CD14-positive monocyte (primary cell): ENCODE results near the gene TM4SF1. TPM values are rescaled to one million over a fixed set of nuclear protein-coding genes. Genes with fewer than 3 reads are reported as not detected.
A peak's percentile ranks its signal among the peaks of the same experiment; 100 is the strongest.

ENCODE experiments used
- DNase-seq, 3 donors: peaks; one replicate each; pipeline ENCODE4 v3.0.0-alpha.2; 2011 to 2022
- H2AFZ ChIP-seq: 2 replicates; pipeline ENCODE4 v1.6.0; 2012; ENCODE audit warnings: mild to moderate bottlenecking, low read depth, low read length, inconsistent platforms; ENCODE audit not compliant: insufficient read depth, poor library complexity, severe bottlenecking
- H3K27ac ChIP-seq, 2 donors: 1 replicate in 1 of 2; 2 replicates in 1 of 2; pipeline ENCODE4 v1.5.1; 2012 to 2013; ENCODE audit warnings: low read length in 2 of 2, control low read depth in 1 of 2, inconsistent platforms in 1 of 2, low read depth in 1 of 2, mild to moderate bottlenecking in 1 of 2
- H3K27me3 ChIP-seq, 2 donors: one replicate each; pipeline versions ENCODE4 v1.6.0 to v1.6.1; 2011 to 2013; ENCODE audit warnings: low read length in 2 of 2; ENCODE audit not compliant: control insufficient read depth in 2 of 2, insufficient read depth in 2 of 2
- H3K36me3 ChIP-seq, 2 donors: replicated peaks in 1 of 2; 1 replicate in 1 of 2; 2 replicates in 1 of 2; pipeline versions ENCODE4 v1.5.1 to v1.6.1; 2012 to 2013; ENCODE audit warnings: low read length in 2 of 2, control low read depth in 1 of 2, inconsistent platforms in 1 of 2, mild to moderate bottlenecking in 1 of 2; ENCODE audit not compliant: insufficient read depth in 2 of 2, control insufficient read depth in 1 of 2
- H3K4me1 ChIP-seq, 2 donors: 1 replicate in 1 of 2; 2 replicates in 1 of 2; pipeline versions ENCODE4 v1.5.1 to v1.6.1; 2012 to 2013; ENCODE audit warnings: low read length in 2 of 2, control low read depth in 1 of 2, inconsistent platforms in 1 of 2, mild to moderate bottlenecking in 1 of 2, moderate library complexity in 1 of 2; ENCODE audit not compliant: insufficient read depth in 2 of 2, control insufficient read depth in 1 of 2
- H3K4me2 ChIP-seq: replicated peaks from 2 replicates; pipeline ENCODE3; 2012; ENCODE audit warnings: low read length, moderate library complexity, mild to moderate bottlenecking; ENCODE audit not compliant: poor library complexity, severe bottlenecking; ENCODE audit errors: extremely low read depth
- H3K4me3 ChIP-seq, 3 experiments: fragments of 200-600 bp in 1 of 3; sonication (generic) in 1 of 3; replicated peaks in 1 of 3; 1 replicate in 2 of 3; 2 replicates in 1 of 3; pipeline ENCODE4 v1.5.1; 2011 to 2013; ENCODE audit warnings: low read length in 3 of 3, mild to moderate bottlenecking in 3 of 3, control low read depth in 2 of 3, low read depth in 2 of 3, inconsistent platforms in 1 of 3, moderate library complexity in 1 of 3
- H3K79me2 ChIP-seq: 2 replicates; pipeline ENCODE4 v1.6.0; 2012; ENCODE audit warnings: mild to moderate bottlenecking, control low read depth, inconsistent platforms, low read length, moderate library complexity; ENCODE audit not compliant: insufficient read depth
- H3K9ac ChIP-seq: 2 replicates; pipeline ENCODE4 v1.6.0; 2017; ENCODE audit warnings: low read length, mild to moderate bottlenecking; ENCODE audit not compliant: insufficient read depth, poor library complexity, severe bottlenecking
- H3K9me3 ChIP-seq, 2 donors: replicated peaks in 1 of 2; 1 replicate in 1 of 2; 2 replicates in 1 of 2; pipeline versions ENCODE4 v1.5.1 to v1.6.1; 2012 to 2013; ENCODE audit warnings: low read length in 2 of 2, control low read depth in 1 of 2; ENCODE audit not compliant: control insufficient read depth in 1 of 2, insufficient read depth in 1 of 2
- H4K20me1 ChIP-seq: 2 replicates; pipeline ENCODE4 v1.6.0; 2012; ENCODE audit warnings: mild to moderate bottlenecking, low read length, control low read depth, moderate library complexity; ENCODE audit not compliant: insufficient read depth
- H3K27ac Mint-ChIP-seq, 7 donors: one replicate each; pipeline ENCODE4 v1.8.0; 2020; ENCODE audit warnings: mild to moderate bottlenecking in 7 of 7, mixed read lengths in 7 of 7, moderate library complexity in 6 of 7, inconsistent platforms in 2 of 7
- H3K27me3 Mint-ChIP-seq, 3 donors: one replicate each; pipeline ENCODE4 v1.8.0; 2021 to 2022; ENCODE audit warnings: low read depth in 3 of 3, mild to moderate bottlenecking in 3 of 3, mixed read lengths in 3 of 3, moderate library complexity in 3 of 3, inconsistent platforms in 1 of 3
- H3K36me3 Mint-ChIP-seq, 2 donors: one replicate each; pipeline ENCODE4 v1.8.0; 2020; ENCODE audit warnings: mixed read lengths in 2 of 2, inconsistent platforms in 1 of 2, mild to moderate bottlenecking in 1 of 2
- H3K4me1 Mint-ChIP-seq: one replicate; pipeline ENCODE4 v1.8.0; 2020; ENCODE audit warnings: mild to moderate bottlenecking, mixed read lengths
- H3K4me3 Mint-ChIP-seq, 2 donors: one replicate each; pipeline ENCODE4 v1.8.0; 2020; ENCODE audit warnings: mild to moderate bottlenecking in 2 of 2, mixed read lengths in 2 of 2, moderate library complexity in 1 of 2
- H3K9me3 Mint-ChIP-seq, 7 donors: one replicate each; pipeline ENCODE4 v1.8.0; 2020 to 2022; ENCODE audit warnings: mixed read lengths in 7 of 7, mild to moderate bottlenecking in 6 of 7, moderate library complexity in 6 of 7, inconsistent platforms in 2 of 7
- CTCF ChIP-seq: fragments of 200-600 bp; IDR thresholded peaks from one replicate; pipeline ENCODE4 v1.8.0; 2022; ENCODE audit warnings: antibody characterized with exemption, mild to moderate bottlenecking
- WGBS: methylation state at CpG from one replicate; pipeline ENCODE4 v1.1.5; 2013; ENCODE audit warnings: missing lambda C conversion rate; ENCODE audit not compliant: insufficient coverage; 5-methylcytosine and 5-hydroxymethylcytosine counted together
- intact Hi-C, 2 donors: fragments of 100-400 bp; cut with micrococcal nuclease; formaldehyde crosslinking; loops; one replicate each; pipeline versions ENCODE4 v1.15.0 to v1.15.1; 2023
- polyA plus RNA-seq, 3 donors: library from polyadenylated mRNA; depleted of rRNA in 1 of 3; unstranded in 2 of 3; stranded (reverse) in 1 of 3; fragments of 300-500 nt in 2 of 3; fragments of >200 nt in 1 of 3; fragmentation: Illumina TruSeq in 2 of 3; gene quantifications; 1 replicate in 2 of 3; 2 replicates in 1 of 3; pipeline ENCODE4 v1.2.3, GENCODE V29; 2012 to 2021

TM4SF1 gene
- polyA plus RNA-seq, 3 donors: not detected

- Histone ChIP-seq H3K4me2 (no peak overlapping the region), H3K36me3 (no peaks in the 10 kb centered on the region), H3K79me2 (no peaks in the 10 kb centered on the region), H3K4me1 (no peaks in the 10 kb centered on the region), H4K20me1 (no peaks in the 10 kb centered on the region), H3K9me3 (no peaks in the 10 kb centered on the region), H3K4me3 (no peak overlapping the region), H3K27ac (no peak overlapping the region), H2AFZ (no peak overlapping the region), H3K27me3 (no peaks in the 10 kb centered on the region), H3K9ac (no peak overlapping the region)
- Mint-ChIP-seq H3K9me3 (peaks cover 0 to 1% (median 0%) of the 10 kb centered on the region in 7 donors), H3K27ac (no peak overlapping the region), H3K27me3 (peaks cover 0 to 2% (median 1%) of the 10 kb centered on the region in 3 donors), H3K4me3 (peak overlapping the region in 1 of 2 donors; percentile 55), H3K4me1 (peaks cover 4% of the 10 kb centered on the region), H3K36me3 (no peaks in the 10 kb centered on the region)
- peak; percentile 18 for TF ChIP-seq CTCF
- whole genome bisulfite sequencing: no CpG with 5 or more reads among the region's 2 CpGs
- DNase-seq: no peak
- intact Hi-C loops: no loop called here
Measured at GRCh38 chr3:149406244-149406752, 28.8 kb upstream of the TM4SF1 start.

GRCh38 chr3:149403443-149403842 is 26.0 kb upstream of the TM4SF1 start:
- Histone ChIP-seq H3K27me3 (no peaks in the 10 kb centered on the region), H3K4me1 (no peaks in the 10 kb centered on the region), H3K36me3 (no peaks in the 10 kb centered on the region), H4K20me1 (no peaks in the 10 kb centered on the region), H3K79me2 (no peaks in the 10 kb centered on the region), H2AFZ (no peak overlapping the region), H3K27ac (no peak overlapping the region), H3K9ac (no peak overlapping the region), H3K9me3 (no peaks in the 10 kb centered on the region), H3K4me3 (no peak overlapping the region), H3K4me2 (no peak overlapping the region)
- no peak overlapping the region for H3K27ac Mint-ChIP-seq
- 80% methylated on average over 1 of the region's 2 CpGs for WGBS
- intact Hi-C loops: no loop called here
- H3K36me3 Mint-ChIP-seq: no peaks in the 10 kb centered on the region
- no peak for TF ChIP-seq CTCF
- H3K27me3 Mint-ChIP-seq: peaks cover 0 to 2% (median 1%) of the 10 kb centered on the region in 3 donors
- peaks cover 0 to 1% (median 0%) of the 10 kb centered on the region in 7 donors for H3K9me3 Mint-ChIP-seq
- peaks cover 4% of the 10 kb centered on the region for H3K4me1 Mint-ChIP-seq
- no peak overlapping the region for H3K4me3 Mint-ChIP-seq
- DNase-seq: no peak
